CD4-positive, CD25-positive, alpha-beta regulatory T cell (primary cell): ENCODE measurements around the gene GABRA5. TPM values are rescaled to one million over a fixed set of nuclear protein-coding genes. Genes with fewer than 3 reads are reported as not detected.

Source experiments
- ATAC-seq, 2 donors: fragments of 150-1000 bp; cut with Tn5 transposase; one replicate each; pipeline ENCODE4 v1.10.0; 2021; ENCODE audit warnings: low read depth in 2 of 2, moderate number of reproducible peaks in 2 of 2, moderate library complexity in 1 of 2
- DNase-seq, 3 donors: peaks; one replicate each; pipeline versions ENCODE4 v3.0.0 to v3.0.0-alpha.2; 2012 to 2022; ENCODE audit warnings: mixed read lengths in 1 of 3
- H3K27ac ChIP-seq: one replicate; pipeline ENCODE4 v1.7.0; 2013; ENCODE audit warnings: mild to moderate bottlenecking, low read length; ENCODE audit not compliant: insufficient read depth, poor library complexity, severe bottlenecking
- H3K27me3 ChIP-seq: one replicate; pipeline ENCODE4 v1.7.0; 2013; ENCODE audit warnings: low read length; ENCODE audit not compliant: control insufficient read depth, insufficient read depth
- H3K36me3 ChIP-seq: one replicate; pipeline ENCODE4 v1.7.0; 2013; ENCODE audit warnings: mild to moderate bottlenecking, low read length, moderate library complexity; ENCODE audit not compliant: control insufficient read depth, insufficient read depth
- H3K4me1 ChIP-seq: 2 replicates; pipeline ENCODE4 v1.7.0; 2013; ENCODE audit warnings: mild to moderate bottlenecking, low read length; ENCODE audit not compliant: insufficient read depth, control insufficient read depth, poor library complexity, severe bottlenecking
- H3K4me3 ChIP-seq: one replicate; pipeline ENCODE4 v1.7.0; 2013; ENCODE audit warnings: low read depth, mild to moderate bottlenecking, low read length, moderate library complexity
- H3K9me3 ChIP-seq, 2 experiments: 1 replicate in 1 of 2; 2 replicates in 1 of 2; pipeline ENCODE4 v1.7.0; 2013; ENCODE audit warnings: low read length in 2 of 2, mild to moderate bottlenecking in 1 of 2, moderate library complexity in 1 of 2; ENCODE audit not compliant: control insufficient read depth in 2 of 2
- H3K27ac Mint-ChIP-seq, 3 donors: one replicate each; pipeline ENCODE4 v1.8.0; 2020 to 2022; ENCODE audit warnings: mild to moderate bottlenecking in 3 of 3, mixed read lengths in 3 of 3, moderate library complexity in 2 of 3
- H3K27me3 Mint-ChIP-seq: one replicate; pipeline ENCODE4 v1.8.0; 2022; ENCODE audit warnings: mild to moderate bottlenecking, mixed read lengths
- H3K36me3 Mint-ChIP-seq: one replicate; pipeline ENCODE4 v1.8.0; 2020; ENCODE audit warnings: mixed read lengths
- H3K4me1 Mint-ChIP-seq, 4 donors: one replicate each; pipeline ENCODE4 v1.8.0; 2020 to 2022; ENCODE audit warnings: mixed read lengths in 4 of 4, mild to moderate bottlenecking in 1 of 4
- H3K4me3 Mint-ChIP-seq, 4 donors: one replicate each; pipeline ENCODE4 v1.8.0; 2020 to 2022; ENCODE audit warnings: mild to moderate bottlenecking in 4 of 4, mixed read lengths in 4 of 4, moderate library complexity in 3 of 4
- H3K9me3 Mint-ChIP-seq, 7 donors: one replicate each; pipeline ENCODE4 v1.8.0; 2020 to 2022; ENCODE audit warnings: mixed read lengths in 7 of 7, mild to moderate bottlenecking in 3 of 7, moderate library complexity in 2 of 7
- polyA plus RNA-seq, 4 donors: library from polyadenylated mRNA; unstranded; fragments of 300-500 nt; fragmentation: Illumina TruSeq; gene quantifications; one replicate each; pipeline ENCODE4 v1.2.3, GENCODE V29; 2021
- total RNA-seq: library from RNA; stranded (reverse); gene quantifications from one replicate; pipeline ENCODE4 v1.2.3, GENCODE V29; 2022

Gene GABRA5
- total and polyA plus RNA-seq, 5 donors from 2014 or later, result not detected

- H3K36me3 ChIP-seq, result no peaks in the 10 kb centered on the region
- H3K27ac ChIP-seq, result no peak overlapping the region
- DNase-seq (no peak), ATAC-seq (no peak)
- H3K4me3 ChIP-seq, result no peak overlapping the region
- no peaks in the 10 kb centered on the region for H3K36me3 Mint-ChIP-seq
- H3K4me3 Mint-ChIP-seq, result no peak overlapping the region
- no peaks in the 10 kb centered on the region for H3K9me3 Mint-ChIP-seq
- no peaks in the 10 kb centered on the region for H3K4me1 Mint-ChIP-seq
- H3K27me3 Mint-ChIP-seq, result no peaks in the 10 kb centered on the region
- no peaks in the 10 kb centered on the region for H3K9me3 ChIP-seq
- H3K4me1 ChIP-seq, result no peaks in the 10 kb centered on the region
- H3K27ac Mint-ChIP-seq, result no peak overlapping the region
- H3K27me3 ChIP-seq, result no peaks in the 10 kb centered on the region
These were observed 12.8 kb downstream of the GABRA5 start for GRCh38 chr15:26879706-26880105.

- no peaks in the 10 kb centered on the region for H3K4me1 Mint-ChIP-seq
- H3K36me3 Mint-ChIP-seq, result no peaks in the 10 kb centered on the region
- H3K4me3 ChIP-seq, result no peak overlapping the region
- no peaks in the 10 kb centered on the region for H3K9me3 ChIP-seq
- DNase-seq (no peak), ATAC-seq (no peak)
- no peaks in the 10 kb centered on the region for H3K9me3 Mint-ChIP-seq
- H3K27me3 ChIP-seq, result no peaks in the 10 kb centered on the region
- H3K27ac ChIP-seq, result no peak overlapping the region
- H3K27me3 Mint-ChIP-seq, result no peaks in the 10 kb centered on the region
- H3K4me3 Mint-ChIP-seq, result no peak overlapping the region
- H3K36me3 ChIP-seq, result no peaks in the 10 kb centered on the region
- no peak overlapping the region for H3K27ac Mint-ChIP-seq
- no peaks in the 10 kb centered on the region for H3K4me1 ChIP-seq
These were observed 15.2 kb downstream of the GABRA5 start for GRCh38 chr15:26882112-26882511.

- no peaks in the 10 kb centered on the region for H3K36me3 ChIP-seq
- H3K4me3 Mint-ChIP-seq, result peak overlapping the region in 1 of 4 donors; percentile 38
- DNase-seq, result no peak
- H3K27ac Mint-ChIP-seq, result no peak overlapping the region
- H3K9me3 ChIP-seq, result no peaks in the 10 kb centered on the region
- no peak for ATAC-seq
- no peaks in the 10 kb centered on the region for H3K4me1 Mint-ChIP-seq
- H3K4me3 ChIP-seq, result no peak overlapping the region
- H3K36me3 Mint-ChIP-seq, result no peaks in the 10 kb centered on the region
- H3K9me3 Mint-ChIP-seq, result no peaks in the 10 kb centered on the region
- no peaks in the 10 kb centered on the region for H3K4me1 ChIP-seq
- H3K27ac ChIP-seq, result no peak overlapping the region
- H3K27me3 ChIP-seq, result no peaks in the 10 kb centered on the region
- no peaks in the 10 kb centered on the region for H3K27me3 Mint-ChIP-seq
These were observed 15.9 kb downstream of the GABRA5 start for GRCh38 chr15:26882616-26883365.

- no peaks in the 10 kb centered on the region for H3K27me3 Mint-ChIP-seq
- H3K27me3 ChIP-seq, result no peaks in the 10 kb centered on the region
- H3K9me3 Mint-ChIP-seq, result no peaks in the 10 kb centered on the region
These were observed 16.6 kb downstream of the GABRA5 start for GRCh38 chr15:26883466-26883865.

GRCh38 chr15:26886566-26886965 lies 19.7 kb downstream of the GABRA5 start:
- Histone ChIP-seq H3K27me3 (no peaks in the 10 kb centered on the region), H3K27ac (no peak overlapping the region), H3K9me3 (no peaks in the 10 kb centered on the region), H3K4me1 (no peaks in the 10 kb centered on the region), H3K36me3 (no peaks in the 10 kb centered on the region), H3K4me3 (no peak overlapping the region)
- Mint-ChIP-seq H3K9me3 (no peaks in the 10 kb centered on the region), H3K4me1 (no peaks in the 10 kb centered on the region), H3K27ac (no peak overlapping the region), H3K36me3 (no peaks in the 10 kb centered on the region), H3K27me3 (no peaks in the 10 kb centered on the region), H3K4me3 (no peak overlapping the region)
- DNase-seq, result no peak
- ATAC-seq, result no peak

More at GRCh38 chr15:26883466-26883865, 16.6 kb downstream of the GABRA5 start:
- no peak overlapping the region for H3K4me3 Mint-ChIP-seq
- H3K27ac Mint-ChIP-seq, result no peak overlapping the region
- ATAC-seq, result no peak
- H3K36me3 Mint-ChIP-seq, result no peaks in the 10 kb centered on the region
- Histone ChIP-seq H3K4me3 (no peak overlapping the region), H3K4me1 (no peaks in the 10 kb centered on the region), H3K9me3 (no peaks in the 10 kb centered on the region), H3K27ac (no peak overlapping the region), H3K36me3 (no peaks in the 10 kb centered on the region)
- H3K4me1 Mint-ChIP-seq, result no peaks in the 10 kb centered on the region
- no peak for DNase-seq

GRCh38 chr15:26887926-26888666 lies 21.2 kb downstream of the GABRA5 start:
- H3K9me3 Mint-ChIP-seq, result peaks cover 0 to under 1% (median 0%) of the 10 kb centered on the region in 7 donors
- DNase-seq, result no peak
- H3K27ac ChIP-seq, result no peak overlapping the region
- no peaks in the 10 kb centered on the region for H3K27me3 Mint-ChIP-seq
- no peak overlapping the region for H3K4me3 Mint-ChIP-seq
- ATAC-seq, result no peak
- H3K4me3 ChIP-seq, result no peak overlapping the region
- H3K4me1 Mint-ChIP-seq, result no peaks in the 10 kb centered on the region
- H3K27me3 ChIP-seq, result no peaks in the 10 kb centered on the region
- H3K36me3 Mint-ChIP-seq, result no peaks in the 10 kb centered on the region
- no peaks in the 10 kb centered on the region for H3K9me3 ChIP-seq
- no peak overlapping the region for H3K27ac Mint-ChIP-seq
- no peaks in the 10 kb centered on the region for H3K4me1 ChIP-seq
- H3K36me3 ChIP-seq, result no peaks in the 10 kb centered on the region

GRCh38 chr15:26888761-26889160 lies 21.9 kb downstream of the GABRA5 start:
- H3K27me3 ChIP-seq, result no peaks in the 10 kb centered on the region
- Mint-ChIP-seq H3K27ac (no peak overlapping the region), H3K27me3 (no peaks in the 10 kb centered on the region), H3K4me1 (no peaks in the 10 kb centered on the region), H3K9me3 (peaks cover 0 to 2% (median 0%) of the 10 kb centered on the region in 7 donors), H3K36me3 (no peaks in the 10 kb centered on the region), H3K4me3 (peak overlapping the region in 1 of 4 donors; percentile 10)
- H3K9me3 ChIP-seq, result no peaks in the 10 kb centered on the region
- no peaks in the 10 kb centered on the region for H3K4me1 ChIP-seq
- no peak for ATAC-seq
- no peak overlapping the region for H3K4me3 ChIP-seq
- DNase-seq, result no peak
- H3K36me3 ChIP-seq, result no peaks in the 10 kb centered on the region
- H3K27ac ChIP-seq, result no peak overlapping the region
